Middle frontal gyrus (tissue), 1 donor: ENCODE measurements around the gene CXCL10.

Source experiments
- DNase-seq: peaks from one replicate; pipeline ENCODE4 v3.0.0-alpha.2; 2015; ENCODE audit warnings: low spot score; ENCODE audit errors: extremely low spot score

Gene CXCL10

GRCh38 chr4:75992462-75992861, 30.8 kb downstream of the CXCL10 start:
- no peak for DNase-seq

GRCh38 chr4:75989846-75990528, 33.3 kb downstream of the CXCL10 start:
- DNase-seq: no peak

- no peak for DNase-seq
Observed at GRCh38 chr4:75985116-75985515, 38.2 kb downstream of the CXCL10 start.

- no peak for DNase-seq
Observed at GRCh38 chr4:75980576-75980975, 42.7 kb downstream of the CXCL10 start.

- DNase-seq: no peak
Observed at GRCh38 chr4:75976177-75976576, 47.1 kb downstream of the CXCL10 start.

GRCh38 chr4:75973766-75974165, 49.5 kb downstream of the CXCL10 start:
- no peak for DNase-seq
